Measurements from ENCODE around the gene LRRIQ1. TPM values are rescaled to one million over a fixed set of nuclear protein-coding genes. Genes with fewer than 3 reads are reported as not detected.

Gene LRRIQ1
- total RNA-seq, 1 experiment from 2014 or later: 3.4 TPM

DNA sequence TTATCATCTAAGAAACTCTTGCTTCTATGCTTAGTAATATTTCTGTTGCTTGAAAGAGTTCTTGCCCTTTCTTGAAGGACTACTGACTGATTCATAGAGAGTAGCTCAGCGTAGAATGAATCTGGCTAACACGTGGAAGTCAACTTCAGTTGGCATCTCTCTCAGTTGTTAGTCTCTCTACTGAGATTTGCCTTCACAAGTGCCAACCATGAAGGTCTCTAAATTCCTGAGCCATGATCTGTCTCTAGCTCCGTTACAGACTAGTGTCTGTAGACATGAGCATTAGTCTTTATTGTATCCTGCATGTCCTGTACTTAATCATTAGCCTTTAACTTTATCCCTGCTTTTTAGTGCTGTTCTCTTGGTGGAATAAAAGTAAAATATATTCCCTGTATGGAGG, 224.7 kb downstream of the LRRIQ1 start:
- Histone ChIP-seq H3K27ac (ENCODE audit: low read depth, low read length, poor library complexity, severe bottlenecking) (no peak overlapping the region), H3K36me3 (ENCODE audit: insufficient read depth, low read length, poor library complexity, severe bottlenecking) (no peaks in the 10 kb centered on the region), H3K27me3 (replicated peaks; ENCODE audit: insufficient read depth, low read depth, low read length, poor library complexity) (no peaks in the 10 kb centered on the region), H3K4me3 (ENCODE audit: low read depth, low read length, poor library complexity, severe bottlenecking) (no peak overlapping the region), H3K4me1 (ENCODE audit: insufficient read depth, low read length, poor library complexity, severe bottlenecking) (peaks cover 1% of the 10 kb centered on the region), H3K9me3 (ENCODE audit: low read depth, low read length, poor library complexity, severe bottlenecking) (no peaks in the 10 kb centered on the region)
- intact Hi-C loops (cut with micrococcal nuclease; ENCODE audit: unreplicated experiment): no loop called here
- DNase-seq (ENCODE audit: low spot score): no peak
- no peak for TF ChIP-seq EZH2 (IDR thresholded peaks at IDR 0.05; ENCODE audit: borderline replicate concordance, low read depth, low read length, poor library complexity, severe bottlenecking)
- CTCF ChIA-PET: no interaction called here
- POLR2A ChIA-PET (ENCODE audit: low non-redundant PET): no interaction called here
- BruUV-seq (replicated peaks): no TSS peak

GRCh38 chr12:85266356-85266755, 230.2 kb downstream of the LRRIQ1 start:
- Histone ChIP-seq H3K27me3 (replicated peaks; ENCODE audit: insufficient read depth, low read depth, low read length, poor library complexity) (no peaks in the 10 kb centered on the region), H3K4me1 (ENCODE audit: insufficient read depth, low read length, poor library complexity, severe bottlenecking) (peaks cover 16% of the 10 kb centered on the region), H3K27ac (ENCODE audit: low read depth, low read length, poor library complexity, severe bottlenecking) (no peak overlapping the region), H3K9me3 (ENCODE audit: low read depth, low read length, poor library complexity, severe bottlenecking) (no peaks in the 10 kb centered on the region), H3K36me3 (ENCODE audit: insufficient read depth, low read length, poor library complexity, severe bottlenecking) (no peaks in the 10 kb centered on the region), H3K4me3 (ENCODE audit: low read depth, low read length, poor library complexity, severe bottlenecking) (no peak overlapping the region)
- no peak for TF ChIP-seq CTCF (conservative IDR thresholded peaks at IDR 0.05; ENCODE audit: low read depth, low read length)
- TF ChIP-seq EZH2 (IDR thresholded peaks at IDR 0.05; ENCODE audit: borderline replicate concordance, low read depth, low read length, poor library complexity, severe bottlenecking): no peak
- no TSS peak for BruUV-seq (replicated peaks)
- POLR2A ChIA-PET (ENCODE audit: low non-redundant PET): no interaction called here
- CTCF ChIA-PET: no interaction called here
- intact Hi-C loops (cut with micrococcal nuclease; ENCODE audit: unreplicated experiment): no loop called here
- DNase-seq (ENCODE audit: low spot score): peak; percentile 63

GRCh38 chr12:85273381-85274314, 237.5 kb downstream of the LRRIQ1 start:
- intact Hi-C loops (cut with micrococcal nuclease; ENCODE audit: unreplicated experiment): no loop called here
- DNase-seq (ENCODE audit: low spot score): no peak
- no TSS peak for BruUV-seq (replicated peaks)
- Histone ChIP-seq H3K4me3 (ENCODE audit: low read depth, low read length, poor library complexity, severe bottlenecking) (no peak overlapping the region), H3K36me3 (ENCODE audit: insufficient read depth, low read length, poor library complexity, severe bottlenecking) (no peaks in the 10 kb centered on the region), H3K4me1 (ENCODE audit: insufficient read depth, low read length, poor library complexity, severe bottlenecking) (no peaks in the 10 kb centered on the region), H3K9me3 (ENCODE audit: low read depth, low read length, poor library complexity, severe bottlenecking) (no peaks in the 10 kb centered on the region), H3K27me3 (replicated peaks; ENCODE audit: insufficient read depth, low read depth, low read length, poor library complexity) (no peaks in the 10 kb centered on the region), H3K27ac (ENCODE audit: low read depth, low read length, poor library complexity, severe bottlenecking) (no peak overlapping the region)
- ChIA-PET POLR2A (ENCODE audit: low non-redundant PET) (no interaction called here), CTCF (no interaction called here)
- TF ChIP-seq EZH2 (IDR thresholded peaks at IDR 0.05; ENCODE audit: borderline replicate concordance, low read depth, low read length, poor library complexity, severe bottlenecking) (no peak), CTCF (conservative IDR thresholded peaks at IDR 0.05; ENCODE audit: low read depth, low read length) (no peak)

- intact Hi-C loops (cut with micrococcal nuclease; ENCODE audit: unreplicated experiment): no loop called here
- Histone ChIP-seq H3K9me3 (ENCODE audit: low read depth, low read length, poor library complexity, severe bottlenecking) (no peaks in the 10 kb centered on the region), H3K4me1 (ENCODE audit: insufficient read depth, low read length, poor library complexity, severe bottlenecking) (no peaks in the 10 kb centered on the region), H3K27me3 (replicated peaks; ENCODE audit: insufficient read depth, low read depth, low read length, poor library complexity) (no peaks in the 10 kb centered on the region), H3K36me3 (ENCODE audit: insufficient read depth, low read length, poor library complexity, severe bottlenecking) (no peaks in the 10 kb centered on the region), H3K27ac (ENCODE audit: low read depth, low read length, poor library complexity, severe bottlenecking) (no peak overlapping the region), H3K4me3 (ENCODE audit: low read depth, low read length, poor library complexity, severe bottlenecking) (no peak overlapping the region)
- no peak for TF ChIP-seq CTCF (conservative IDR thresholded peaks at IDR 0.05; ENCODE audit: low read depth, low read length)
- TF ChIP-seq EZH2 (IDR thresholded peaks at IDR 0.05; ENCODE audit: borderline replicate concordance, low read depth, low read length, poor library complexity, severe bottlenecking): no peak
- BruUV-seq (replicated peaks): no TSS peak
- ChIA-PET POLR2A (ENCODE audit: low non-redundant PET) (no interaction called here), CTCF (no interaction called here)
- DNase-seq (ENCODE audit: low spot score): no peak
Observed at GRCh38 chr12:85274315-85274651, 238.1 kb downstream of the LRRIQ1 start.
